HCT116 (cell line): ENCODE measurements around the gene CHST3. TPM values are rescaled to one million over a fixed set of nuclear protein-coding genes. Genes with fewer than 3 reads are reported as not detected.

Source experiments
- ATAC-seq: fragments of 200-7000 bp; cut with Tn5 transposase; 2 replicates; pipeline ENCODE4 v1.9.1; 2020; ENCODE audit warnings: mild to moderate bottlenecking, moderate library complexity
- Bru-seq: library from RNA; stranded (reverse); fragments of 400-500 nt; gene quantifications from one replicate; lab custom pipeline; 2021; lab: Mats Ljungman, UMichigan
- BruChase-seq, 2 experiments: library from RNA; stranded (reverse); fragments of 400-500 nt; gene quantifications; one replicate each; lab custom pipeline; 2021; lab: Mats Ljungman, UMichigan
- BruUV-seq: library from RNA; stranded (reverse); fragments of 400-500 nt; replicated peaks from 2 replicates; lab custom pipeline; 2021; lab: Mats Ljungman, UMichigan
- CTCF ChIA-PET: fragments of 300-600 bp; sonication (Branson Sonifier 250); formaldehyde crosslinking; loops from one replicate; lab custom pipeline; 2021; ENCODE audit warnings: antibody characterized with exemption; lab: Charles Lee
- POLR2A ChIA-PET: fragments of 300-600, 350-600 bp; sonication (Branson Sonifier 250); formaldehyde crosslinking; loops from one replicate; lab custom pipeline; 2021; ENCODE audit warnings: antibody characterized with exemption; lab: Charles Lee
- RAD21 ChIA-PET, 2 experiments: fragments of 300-600 bp; sonication (Branson Sonifier 250); formaldehyde crosslinking; loops; one replicate each; lab custom pipeline; 2023; ENCODE audit warnings: low total read pairs in 2 of 2; ENCODE audit not compliant: uncharacterized antibody in 2 of 2, unreplicated experiment in 2 of 2, low non-redundant PET in 1 of 2; lab: Charles Lee
- DNase-seq: peaks from one replicate; pipeline ENCODE4 v3.0.0-alpha.2; 2010; ENCODE audit warnings: low read depth, low spot score
- H2AFZ ChIP-seq: fragments of 200-600 bp; shearing (Covaris generic), sonication (generic); 2 replicates; pipeline ENCODE4 v1.6.1; 2017; ENCODE audit warnings: low read depth, mixed run types, mixed read lengths, antibody characterized with exemption, low read length; ENCODE audit not compliant: poor library complexity, severe bottlenecking
- H3K27ac ChIP-seq: 2 replicates; pipeline ENCODE4 v1.5.1; 2012; ENCODE audit warnings: low read depth, low read length
- H3K27me3 ChIP-seq: fragments of 200-600 bp; sonication (generic); 2 replicates; pipeline ENCODE4 v1.6.1; 2016; ENCODE audit warnings: mixed run types, low read length, mixed read lengths; ENCODE audit not compliant: insufficient read depth
- H3K36me3 ChIP-seq, 2 experiments: fragments of 200-500 bp in 1 of 2; fragments of 200-600 bp in 1 of 2; sonication (Bioruptor generic) in 1 of 2; sonication (generic) in 1 of 2; 2 replicates each; pipeline versions ENCODE4 v1.5.1 to v1.6.1; 2014 to 2016; ENCODE audit warnings: low read length in 2 of 2, inconsistent platforms in 1 of 2, mixed read lengths in 1 of 2, mixed run types in 1 of 2; ENCODE audit not compliant: insufficient read depth in 2 of 2, control insufficient read depth in 1 of 2
- H3K4me1 ChIP-seq, 2 experiments: fragments of 200-600 bp in 1 of 2; sonication (generic) in 1 of 2; 2 replicates each; pipeline versions ENCODE4 v1.5.1 to v1.6.1; 2012 to 2017; ENCODE audit warnings: low read length in 2 of 2, inconsistent platforms in 1 of 2, mild to moderate bottlenecking in 1 of 2, mixed read lengths in 1 of 2, mixed run types in 1 of 2, moderate library complexity in 1 of 2; ENCODE audit not compliant: insufficient read depth in 2 of 2, control insufficient read depth in 1 of 2
- H3K4me2 ChIP-seq: fragments of 200-600 bp; sonication (generic); 2 replicates; pipeline ENCODE4 v1.6.1; 2017; ENCODE audit warnings: mixed run types, low read length, mixed read lengths
- H3K4me3 ChIP-seq, 2 experiments: fragments of 200-600 bp in 1 of 2; sonication (generic) in 1 of 2; replicated peaks in 1 of 2; 2 replicates each; pipeline ENCODE4 v1.5.1; 2011 to 2016; ENCODE audit warnings: low read length in 2 of 2, control low read depth in 1 of 2, low read depth in 1 of 2, mild to moderate bottlenecking in 1 of 2, mixed read lengths in 1 of 2, mixed run types in 1 of 2
- H3K79me2 ChIP-seq: fragments of 200-600 bp; sonication (generic); 2 replicates; pipeline ENCODE4 v1.6.1; 2017; ENCODE audit warnings: mild to moderate bottlenecking, mixed run types, low read length, moderate library complexity, mixed read lengths; ENCODE audit not compliant: insufficient read depth
- H3K9ac ChIP-seq: fragments of 200-600 bp; sonication (generic); 2 replicates; pipeline ENCODE4 v1.6.1; 2016; ENCODE audit warnings: low read length, mixed read lengths
- H3K9me2 ChIP-seq: fragments of 200-600 bp; sonication (generic), shearing (Covaris generic); 2 replicates; pipeline ENCODE4 v1.6.1; 2017; ENCODE audit warnings: mixed run types, mild to moderate bottlenecking, moderate library complexity; ENCODE audit not compliant: insufficient read depth
- H3K9me3 ChIP-seq, 2 experiments: fragments of 200-500 bp in 1 of 2; fragments of 200-600 bp in 1 of 2; sonication (Bioruptor generic) in 1 of 2; sonication (generic) in 1 of 2; 2 replicates each; pipeline ENCODE4 v1.6.1; 2014 to 2017; ENCODE audit warnings: low read length in 2 of 2, mixed read lengths in 2 of 2, inconsistent platforms in 1 of 2, low read depth in 1 of 2, mild to moderate bottlenecking in 1 of 2, mixed run types in 1 of 2, moderate library complexity in 1 of 2; ENCODE audit not compliant: control insufficient read depth in 1 of 2, insufficient read depth in 1 of 2
- H4K20me1 ChIP-seq: fragments of 200-600 bp; sonication (generic), shearing (Covaris generic); 2 replicates; pipeline ENCODE4 v1.6.1; 2017; ENCODE audit warnings: mixed run types, mild to moderate bottlenecking, moderate library complexity; ENCODE audit not compliant: insufficient read depth
- CBX3 ChIP-seq: IDR thresholded peaks from 2 replicates; pipeline ENCODE4 v1.6.1; 2012; ENCODE audit warnings: low read depth
- ELF1 ChIP-seq: IDR thresholded peaks from 2 replicates; pipeline ENCODE4 v1.6.1; 2012; ENCODE audit warnings: low read depth, borderline replicate concordance
- EZH2 ChIP-seq: fragments of 200-600 bp; sonication (generic); IDR thresholded peaks from 2 replicates; pipeline ENCODE4 v1.6.1; 2017; ENCODE audit warnings: antibody characterized with exemption, mixed run types
- POLR2AphosphoS5 ChIP-seq: IDR thresholded peaks from 2 replicates; pipeline ENCODE4 v1.6.1; 2011; ENCODE audit warnings: mild to moderate bottlenecking, low read depth, low read length, moderate library complexity
- SIN3A ChIP-seq: IDR thresholded peaks from 2 replicates; pipeline ENCODE4 v1.6.1; 2012; ENCODE audit warnings: low read depth
- SRF ChIP-seq: IDR thresholded peaks from 2 replicates; pipeline ENCODE4 v1.6.1; 2012; ENCODE audit warnings: low read depth
- YY1 ChIP-seq: IDR thresholded peaks from 2 replicates; pipeline ENCODE4 v1.6.1; 2011; ENCODE audit warnings: low read length, low read depth, moderate library complexity, mild to moderate bottlenecking; ENCODE audit not compliant: insufficient replicate concordance; ENCODE audit errors: extremely low read depth
- ZFX ChIP-seq: fragments of 450-650 bp; IDR thresholded peaks from 2 replicates; pipeline ENCODE4 v1.6.1; 2017
- intact Hi-C: fragments of 100-400 bp; cut with micrococcal nuclease; formaldehyde crosslinking; loops from 2 replicates; pipeline ENCODE4 v1.10.0; 2022
- long read RNA-seq: library from polyadenylated mRNA; unstranded; transcript quantifications from one replicate; pipeline ENCODE4 v2.0.0, GENCODE V29; 2021; ENCODE audit not compliant: unreplicated experiment
- polyA plus RNA-seq: library from polyadenylated mRNA; unstranded; fragments of >200 nt; gene quantifications from 2 replicates; pipeline ENCODE4 v1.2.1, GENCODE V29; 2012; ENCODE audit warnings: missing spikeins
- total RNA-seq: library from RNA; stranded (reverse); gene quantifications from one replicate; pipeline ENCODE4 v1.2.1, GENCODE V29; 2021; ENCODE audit not compliant: unreplicated experiment
- TF ChIP-seq, protein P1 (sequence below): IDR thresholded peaks from 2 replicates; pipeline ENCODE4 v1.6.1; 2012; ENCODE audit warnings: low read depth

CHST3 gene
- total RNA-seq, result 10.6 TPM
- 7.3 and 7.8 TPM in 2 replicates for polyA plus RNA-seq
- Bru-seq, nascent RNA, result percentile 62 among the genes with signal in this experiment
- percentile 60 among the genes with signal in this experiment for BruChase-seq, experiment 1, labeled RNA remaining after a 6-hour chase
- BruChase-seq, experiment 2, labeled RNA remaining after a 2-hour chase, result percentile 69 among the genes with signal in this experiment
- long read RNA-seq, partial matches to known transcripts, result 0 of 14 reads
- long read RNA-seq, other reads (novel, unspliced or antisense), result 14 of 14 reads

- no peak for DNase-seq
- Histone ChIP-seq H4K20me1 (no peaks in the 10 kb centered on the region), H3K9me3 (no peaks in the 10 kb centered on the region), H3K79me2 (peaks cover 46% of the 10 kb centered on the region), H2AFZ (no peak within 1 kb of the TSS), H3K9me2 (no peaks in the 10 kb centered on the region), H3K27ac (peak within 1 kb of the TSS; percentile 76), H3K27me3 (no peaks in the 10 kb centered on the region), H3K4me3 (peak within 1 kb of the TSS; percentile 69 to 86), H3K4me2 (peak within 1 kb of the TSS; percentile 100), H3K4me1 (peaks cover 31 to 53% of the 10 kb centered on the region in 2 experiments), H3K36me3 (no peaks in the 10 kb centered on the region), H3K9ac (peak within 1 kb of the TSS; percentile 92)
- no TSS peak for BruUV-seq
- TF ChIP-seq CBX3, result no peak
- 0 out of 2 replicates have a peak, but pooled peaks have one; percentile 48 for TF ChIP-seq SIN3A
- TF ChIP-seq EZH2, result no peak
- no peak for TF ChIP-seq YY1
- TF ChIP-seq POLR2AphosphoS5, result no peak
- peak; percentile 79 for TF ChIP-seq ZFX
- TF ChIP-seq, protein P1, sequence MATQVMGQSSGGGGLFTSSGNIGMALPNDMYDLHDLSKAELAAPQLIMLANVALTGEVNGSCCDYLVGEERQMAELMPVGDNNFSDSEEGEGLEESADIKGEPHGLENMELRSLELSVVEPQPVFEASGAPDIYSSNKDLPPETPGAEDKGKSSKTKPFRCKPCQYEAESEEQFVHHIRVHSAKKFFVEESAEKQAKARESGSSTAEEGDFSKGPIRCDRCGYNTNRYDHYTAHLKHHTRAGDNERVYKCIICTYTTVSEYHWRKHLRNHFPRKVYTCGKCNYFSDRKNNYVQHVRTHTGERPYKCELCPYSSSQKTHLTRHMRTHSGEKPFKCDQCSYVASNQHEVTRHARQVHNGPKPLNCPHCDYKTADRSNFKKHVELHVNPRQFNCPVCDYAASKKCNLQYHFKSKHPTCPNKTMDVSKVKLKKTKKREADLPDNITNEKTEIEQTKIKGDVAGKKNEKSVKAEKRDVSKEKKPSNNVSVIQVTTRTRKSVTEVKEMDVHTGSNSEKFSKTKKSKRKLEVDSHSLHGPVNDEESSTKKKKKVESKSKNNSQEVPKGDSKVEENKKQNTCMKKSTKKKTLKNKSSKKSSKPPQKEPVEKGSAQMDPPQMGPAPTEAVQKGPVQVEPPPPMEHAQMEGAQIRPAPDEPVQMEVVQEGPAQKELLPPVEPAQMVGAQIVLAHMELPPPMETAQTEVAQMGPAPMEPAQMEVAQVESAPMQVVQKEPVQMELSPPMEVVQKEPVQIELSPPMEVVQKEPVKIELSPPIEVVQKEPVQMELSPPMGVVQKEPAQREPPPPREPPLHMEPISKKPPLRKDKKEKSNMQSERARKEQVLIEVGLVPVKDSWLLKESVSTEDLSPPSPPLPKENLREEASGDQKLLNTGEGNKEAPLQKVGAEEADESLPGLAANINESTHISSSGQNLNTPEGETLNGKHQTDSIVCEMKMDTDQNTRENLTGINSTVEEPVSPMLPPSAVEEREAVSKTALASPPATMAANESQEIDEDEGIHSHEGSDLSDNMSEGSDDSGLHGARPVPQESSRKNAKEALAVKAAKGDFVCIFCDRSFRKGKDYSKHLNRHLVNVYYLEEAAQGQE, result no peak
- no peak for TF ChIP-seq SRF
- no peak for TF ChIP-seq ELF1
- ChIA-PET POLR2A (interaction anchor here (0.9 to 1.4 kb wide), 2 partner anchors 35 to 84 kb away, joined by 3 to 4 read pairs; no protein-coding TSS in a partner anchor), RAD21 (no interaction called here), CTCF (interaction anchor here (0.6 kb wide), 1 partner anchor 48 kb away, joined by 3 read pairs; no protein-coding TSS in a partner anchor)
- intact Hi-C loops, result no loop called here
- ATAC-seq, result peak; percentile 70
Observed at GRCh38 chr10:71964098-71964742, at the start of gene CHST3. TSS of gene CHST3 (plus strand) at chr10:71964395. CDS start at chr10:72005843, 41,448 bp downstream.
